GM06990 (cell line): ENCODE results near the gene NAV1.

ENCODE experiments used
- DNase-seq: peaks from one replicate; pipeline ENCODE4 v3.0.0-alpha.2; 2011; ENCODE audit not compliant: insufficient read length; ENCODE audit errors: extremely low read depth
- H3K27me3 ChIP-seq: replicated peaks from 2 replicates; pipeline ENCODE4 v1.6.0; 2011; ENCODE audit warnings: low read length; ENCODE audit not compliant: control insufficient read depth, insufficient read depth
- H3K36me3 ChIP-seq: 2 replicates; pipeline ENCODE4 v1.5.1; 2011; ENCODE audit warnings: low read length; ENCODE audit not compliant: control insufficient read depth, insufficient read depth
- H3K4me3 ChIP-seq: replicated peaks from 2 replicates; pipeline ENCODE4 v1.5.1; 2011; ENCODE audit warnings: low read depth, mild to moderate bottlenecking, control low read depth, low read length
- CTCF ChIP-seq: IDR thresholded peaks from 2 replicates; pipeline ENCODE4 v1.5.1; 2011; ENCODE audit warnings: low read length, control low read depth, mild to moderate bottlenecking, inconsistent platforms; ENCODE audit not compliant: insufficient read depth, poor library complexity, severe bottlenecking

NAV1 gene

GRCh38 chr1:201533836-201534235, 5.1 kb upstream of the NAV1 start:
- no peak for DNase-seq

GRCh38 chr1:201535046-201535918, 3.6 kb upstream of the NAV1 start:
- no peak overlapping the region for H3K4me3 ChIP-seq
- DNase-seq: no peak
- H3K36me3 ChIP-seq: no peaks in the 10 kb centered on the region
- TF ChIP-seq CTCF: no peak
- peaks cover 5% of the 10 kb centered on the region for H3K27me3 ChIP-seq

More at GRCh38 chr1:201533836-201534235, 5.1 kb upstream of the NAV1 start:
- no peak for TF ChIP-seq CTCF
- H3K4me3 ChIP-seq: no peak overlapping the region
- no peaks in the 10 kb centered on the region for H3K36me3 ChIP-seq
- H3K27me3 ChIP-seq: peaks cover 4% of the 10 kb centered on the region

DNA sequence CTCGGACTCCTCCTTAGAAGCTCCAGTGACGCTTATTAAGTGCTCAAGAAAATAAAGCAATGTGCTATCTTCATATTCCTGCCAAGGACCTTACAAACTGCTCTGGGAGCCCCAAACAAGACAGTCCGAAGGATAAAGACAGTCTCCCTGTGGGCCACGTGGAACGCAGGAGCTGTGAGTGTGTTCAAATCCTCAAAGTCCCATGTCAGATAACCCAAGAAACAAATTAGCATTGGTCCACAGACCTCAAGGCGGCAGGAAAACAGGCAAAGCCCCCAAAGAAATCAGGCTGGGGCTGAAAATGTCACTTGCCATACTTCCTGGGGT, 3.0 kb upstream of the NAV1 start:
- no peak for TF ChIP-seq CTCF

GRCh38 chr1:201536558-201536957, 2.4 kb upstream of the NAV1 start:
- Histone ChIP-seq H3K4me3 (no peak overlapping the region), H3K36me3 (no peaks in the 10 kb centered on the region), H3K27me3 (peaks cover 5% of the 10 kb centered on the region)
- DNase-seq: no peak
- TF ChIP-seq CTCF: no peak

More for the DNA sequence above, 3.0 kb upstream of the NAV1 start:
- Histone ChIP-seq H3K36me3 (no peaks in the 10 kb centered on the region), H3K4me3 (no peak overlapping the region), H3K27me3 (peaks cover 5% of the 10 kb centered on the region)
- DNase-seq: no peak

GRCh38 chr1:201537028-201537427, 1.9 kb upstream of the NAV1 start:
- Histone ChIP-seq H3K4me3 (no peak overlapping the region), H3K27me3 (peaks cover 5% of the 10 kb centered on the region)

More at GRCh38 chr1:201537028-201537427, 1.9 kb upstream of the NAV1 start:
- no peaks in the 10 kb centered on the region for H3K36me3 ChIP-seq
- TF ChIP-seq CTCF: no peak
- no peak for DNase-seq
